GM19099 (cell line): Measurements from ENCODE around the gene RNASE9.

Experiments used
- POLR2A ChIP-seq: IDR thresholded peaks from 3 replicates; pipeline ENCODE4 v1.6.1; 2011; ENCODE audit warnings: low read depth; ENCODE audit not compliant: insufficient read length; ENCODE audit errors: extremely low read depth

Gene RNASE9

DNA sequence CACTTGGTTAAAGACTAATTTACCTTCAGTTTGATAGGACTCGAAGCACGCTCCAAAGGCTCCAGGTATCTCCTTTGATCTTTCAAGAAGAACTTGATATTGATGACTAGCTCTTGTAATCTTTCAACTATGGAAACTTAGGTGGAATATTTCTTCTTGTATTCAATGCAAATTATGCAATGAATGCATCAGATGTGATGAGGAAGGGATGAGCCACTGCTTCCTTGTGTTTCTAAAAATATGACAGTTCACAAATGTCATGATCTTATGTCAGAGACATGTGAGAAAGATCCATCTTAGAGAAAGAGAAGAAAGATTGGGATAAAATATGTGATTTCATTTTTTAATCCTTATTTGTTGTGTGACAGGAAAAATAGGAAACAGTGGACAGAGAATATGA lies 9.9 kb downstream of the RNASE9 start:
- no peak for TF ChIP-seq POLR2A

DNA sequence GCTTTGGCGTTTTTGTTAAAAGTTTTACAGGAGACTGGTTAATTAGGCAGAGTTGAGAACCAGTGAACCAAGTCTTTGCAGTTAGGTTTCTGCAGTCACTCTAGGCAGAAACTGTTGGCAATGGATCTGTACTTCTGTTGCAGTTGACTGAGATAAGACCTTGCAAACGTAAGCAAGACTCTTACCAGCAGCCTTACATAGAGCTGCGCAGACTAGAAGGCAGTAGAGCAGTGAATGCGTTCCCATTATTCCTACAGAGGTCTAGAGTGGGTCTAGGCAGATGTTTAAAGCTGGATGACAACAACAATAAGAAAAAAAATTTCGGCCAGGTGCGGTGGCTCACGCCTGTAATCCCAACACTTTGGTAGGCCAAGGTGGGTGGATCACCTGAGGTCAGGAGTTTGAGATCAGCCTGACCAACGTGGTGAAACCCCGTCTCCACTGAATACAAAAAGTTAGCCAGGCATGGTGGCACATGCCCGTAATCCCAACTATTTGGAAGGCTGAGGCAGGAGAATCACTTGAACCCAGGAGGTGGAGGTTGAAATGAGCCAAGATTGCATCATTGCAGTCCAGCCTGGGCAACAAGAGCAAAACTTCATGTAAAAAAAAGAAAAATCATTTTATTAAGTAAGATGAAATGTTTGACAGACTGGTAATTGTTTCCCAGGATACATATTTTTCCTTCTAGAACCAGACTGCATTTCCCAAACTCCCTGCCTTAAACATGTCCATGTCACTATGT lies 12.3 kb downstream of the RNASE9 start:
- no peak for TF ChIP-seq POLR2A

DNA sequence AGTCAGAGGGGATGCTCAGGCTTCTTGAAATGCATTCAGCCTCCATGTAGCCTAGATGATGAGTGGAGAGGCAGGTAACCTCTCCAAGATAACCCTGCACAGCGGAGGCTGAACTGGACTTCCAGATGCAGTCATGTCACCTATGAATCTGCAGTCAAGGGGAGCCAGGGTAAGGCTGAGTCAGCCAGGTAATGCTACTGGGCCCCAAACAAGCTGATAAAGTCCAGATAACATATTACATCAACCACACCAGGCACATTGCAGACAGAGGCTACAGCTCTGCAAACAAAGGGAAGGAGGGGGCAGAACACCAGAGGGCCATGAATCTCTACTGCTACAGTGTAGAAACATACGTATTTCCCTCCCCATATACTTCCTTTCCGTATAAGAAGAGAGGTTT lies 14.0 kb downstream of the RNASE9 start:
- no peak for TF ChIP-seq POLR2A

DNA sequence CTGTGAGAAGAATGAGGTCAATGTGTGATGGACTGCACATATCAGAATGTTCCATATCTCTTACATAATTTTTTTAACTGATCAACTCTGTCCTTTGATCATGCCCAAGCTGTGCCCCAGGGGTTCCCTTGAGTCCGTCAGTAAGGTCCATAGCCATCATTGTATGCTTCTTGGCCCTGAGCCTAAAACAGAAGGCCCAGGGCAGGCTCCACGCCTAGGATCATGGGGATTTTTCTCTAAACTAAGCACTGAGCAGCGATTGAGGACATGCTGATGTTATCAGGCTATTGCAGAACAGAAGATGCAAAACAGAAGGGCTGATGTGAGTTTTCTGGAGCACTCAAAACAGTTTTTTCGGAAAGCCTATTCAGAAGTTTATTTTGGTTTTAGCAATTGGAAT lies 20.9 kb downstream of the RNASE9 start:
- no peak for TF ChIP-seq POLR2A

DNA sequence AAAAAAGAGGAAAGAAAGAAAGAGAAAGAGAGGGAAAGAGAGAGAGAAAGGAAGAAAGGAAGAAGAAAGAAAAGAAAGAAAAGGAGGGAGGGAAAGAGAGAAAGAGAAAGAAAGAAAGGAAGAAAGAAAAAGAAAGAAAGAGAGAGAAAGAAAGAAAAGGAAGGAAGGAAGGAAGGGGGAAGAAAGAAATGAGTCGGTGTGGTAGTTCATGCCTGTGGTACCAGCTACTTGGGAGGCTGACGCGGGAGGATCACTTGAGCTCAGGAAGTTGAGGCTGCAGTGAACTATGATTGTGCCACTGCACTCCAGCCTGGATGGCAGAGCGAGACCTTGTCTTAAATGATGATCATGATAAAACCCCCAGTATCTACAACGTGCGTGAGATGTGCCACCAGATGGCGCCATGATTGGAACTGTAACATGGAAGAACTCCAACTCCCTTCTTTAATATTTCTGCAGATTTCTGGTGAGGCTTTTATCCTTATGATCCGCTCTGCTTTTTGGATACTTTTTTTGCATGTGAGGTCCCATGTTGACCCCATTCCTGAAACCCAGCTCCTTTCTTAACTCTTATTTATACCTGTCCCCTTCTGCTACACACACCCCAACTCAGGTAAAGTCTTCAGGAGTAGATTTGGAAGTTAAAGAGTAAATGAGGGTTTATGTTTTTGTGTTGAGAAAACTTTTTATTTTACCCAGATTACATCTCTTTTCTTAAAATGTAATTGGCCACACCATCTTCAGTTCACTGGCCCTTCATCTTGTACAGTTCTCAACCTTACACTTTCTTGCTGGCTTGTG lies 29.9 kb downstream of the RNASE9 start:
- TF ChIP-seq POLR2A = no peak

DNA sequence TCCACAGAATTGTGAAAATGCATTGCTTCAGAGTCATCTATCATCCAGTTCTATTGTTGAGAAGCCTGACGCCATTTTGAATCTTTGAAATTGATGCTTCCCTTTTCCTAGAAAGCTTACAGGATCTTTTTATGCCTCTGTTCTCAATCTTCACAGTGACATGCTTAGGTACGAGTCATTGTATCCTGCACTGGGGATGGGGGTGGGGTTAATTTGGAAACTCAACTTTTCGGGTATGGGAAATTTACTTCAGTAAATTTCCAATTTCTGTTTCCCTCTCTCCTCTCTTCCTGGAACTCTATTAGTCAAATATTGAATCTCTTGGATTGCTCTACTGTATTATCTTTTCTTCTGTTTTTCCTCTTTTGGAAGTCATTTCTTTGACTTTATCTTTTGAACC lies 31.0 kb downstream of the RNASE9 start:
- no peak for TF ChIP-seq POLR2A

DNA sequence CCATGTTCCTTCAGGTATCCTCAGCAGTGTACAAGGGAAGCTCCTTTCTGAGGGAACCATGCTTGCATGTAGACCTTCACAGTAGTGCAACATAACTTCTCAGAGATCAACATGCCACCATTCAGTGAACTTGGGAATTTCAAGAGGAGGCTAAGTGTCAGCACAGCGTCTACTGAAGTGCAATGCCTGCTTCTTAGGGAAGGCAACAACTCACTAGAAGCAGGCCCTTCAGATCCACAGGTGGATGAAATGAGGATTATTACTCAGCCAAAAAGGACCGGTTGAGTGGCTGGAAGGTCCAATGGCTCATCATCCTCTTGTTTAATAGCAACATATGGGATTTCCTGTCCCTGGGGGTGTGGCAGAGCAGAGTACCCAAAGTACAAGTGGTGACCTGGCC lies 36.8 kb downstream of the RNASE9 start:
- no peak for TF ChIP-seq POLR2A

DNA sequence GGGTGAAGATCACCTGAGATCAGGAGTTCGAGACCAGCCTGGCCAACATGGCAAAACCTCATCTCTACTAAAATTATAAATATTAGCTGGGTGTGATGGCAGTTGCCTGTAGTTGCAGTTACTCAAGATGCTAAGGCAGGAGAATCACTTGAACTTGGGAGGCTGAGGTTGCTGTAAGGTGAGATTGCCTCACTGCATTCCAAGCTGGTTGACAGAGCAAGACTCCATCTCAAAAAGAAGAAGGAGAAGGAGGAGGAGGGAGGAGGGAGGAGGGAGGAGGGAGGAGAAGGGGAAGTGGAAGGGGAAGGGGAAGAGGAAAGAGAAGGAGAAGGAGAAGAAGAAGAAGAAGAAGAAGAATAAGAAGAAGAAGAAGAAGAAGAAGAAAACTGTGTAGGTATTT lies 38.5 kb downstream of the RNASE9 start:
- TF ChIP-seq POLR2A = no peak

DNA sequence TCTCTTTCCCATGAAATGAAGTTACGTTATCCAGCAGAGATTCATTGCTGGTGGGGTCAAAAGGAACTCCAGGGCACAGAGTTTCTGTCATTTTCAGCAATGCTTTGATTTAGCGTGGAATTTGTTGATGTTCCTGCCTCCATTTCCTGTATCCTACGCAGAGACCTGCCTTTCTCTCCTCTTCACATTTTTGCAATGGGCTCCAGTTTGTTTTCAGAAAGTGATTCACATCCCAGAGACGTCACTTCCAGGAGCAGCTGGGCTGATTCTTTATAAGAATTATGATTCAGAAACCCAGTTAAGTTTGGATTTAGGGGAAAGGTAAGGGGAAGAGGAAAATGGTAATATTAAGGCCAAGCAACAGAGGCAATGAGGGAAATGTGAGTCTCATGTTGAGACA lies 43.9 kb downstream of the RNASE9 start:
- TF ChIP-seq POLR2A = no peak

DNA sequence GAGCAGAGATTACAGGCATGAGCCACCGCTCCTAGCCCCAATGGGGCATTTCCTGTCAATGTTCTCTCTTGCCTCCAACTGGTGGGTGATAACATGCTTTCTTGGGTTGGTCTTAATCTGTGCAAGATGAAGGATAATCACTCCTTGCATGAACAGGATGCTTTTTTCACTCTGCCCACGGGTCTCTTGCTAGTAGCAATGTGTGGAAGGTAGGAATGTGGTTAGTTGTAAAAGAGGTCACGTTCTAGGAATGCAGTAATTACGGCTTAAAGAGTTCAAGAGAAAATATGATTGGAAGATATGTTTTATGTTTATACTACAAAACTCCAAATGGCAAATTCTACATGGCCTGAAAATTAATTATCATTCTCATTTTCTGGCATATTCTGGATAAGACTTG lies 45.0 kb downstream of the RNASE9 start:
- TF ChIP-seq POLR2A = no peak

DNA sequence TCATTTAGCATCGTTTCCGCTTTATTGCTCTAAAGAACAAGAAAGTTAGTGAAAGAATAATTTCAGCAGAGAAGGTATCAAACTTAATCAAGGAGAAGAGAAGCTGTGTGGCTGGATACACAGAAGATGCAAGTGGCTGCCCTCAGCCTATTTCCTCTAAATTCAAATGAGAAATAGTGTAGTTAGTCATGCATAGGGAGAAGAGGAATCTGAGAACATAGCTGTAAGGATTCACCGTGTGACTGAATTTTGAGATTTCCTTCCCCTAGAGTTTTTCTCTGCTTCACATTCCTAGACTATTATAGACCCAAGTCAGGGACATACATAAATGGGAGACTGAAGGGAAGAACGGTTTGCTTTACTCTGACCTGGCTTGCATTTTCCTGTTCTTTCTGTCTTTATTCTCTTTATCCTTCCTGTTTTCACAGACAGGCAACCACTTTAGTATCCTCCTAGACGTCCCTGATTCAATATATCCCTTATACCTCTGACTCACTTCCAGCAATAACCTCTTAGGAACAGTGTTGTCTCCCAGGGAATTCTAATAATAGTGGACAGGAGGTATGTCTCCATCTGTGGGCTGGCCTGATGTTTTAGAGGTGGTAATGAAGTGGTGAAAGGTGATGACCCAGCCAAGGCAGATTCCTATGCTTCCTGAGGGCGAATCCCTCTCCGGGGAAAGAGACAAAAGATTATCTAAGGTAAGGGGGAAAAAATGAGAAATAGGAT lies 48.5 kb downstream of the RNASE9 start:
- no peak for TF ChIP-seq POLR2A

DNA sequence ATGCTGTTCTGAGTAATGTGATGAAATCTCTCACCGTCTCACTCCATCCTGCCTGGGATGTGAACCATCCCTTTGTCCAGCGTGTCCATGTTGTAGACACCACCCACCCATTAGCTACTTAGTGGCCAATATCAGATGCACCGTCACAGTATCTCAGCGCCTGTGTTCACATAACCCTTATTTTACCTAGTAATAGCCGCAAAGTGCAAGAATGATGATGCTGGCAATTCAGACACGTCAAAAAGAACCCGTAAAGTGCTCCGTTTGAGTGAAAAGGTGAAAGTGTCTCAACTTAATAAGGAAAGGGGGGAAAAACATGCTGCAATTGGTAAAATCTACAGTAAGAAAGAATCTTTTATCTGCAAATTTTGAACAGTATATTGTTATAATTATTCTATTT lies 52.5 kb downstream of the RNASE9 start:
- TF ChIP-seq POLR2A = no peak
